GM23338 (cell line): ENCODE results near the gene DOCK4. TPM values are rescaled to one million over a fixed set of nuclear protein-coding genes. Genes with fewer than 3 reads are reported as not detected.

ENCODE experiments used
- ATAC-seq: fragments of 200-7000 bp; cut with Tn5 transposase; 3 replicates; pipeline ENCODE4 v1.9.1; 2020
- DNase-seq: peaks from one replicate; pipeline ENCODE4 v3.0.0-alpha.2; 2015; ENCODE audit warnings: low spot score
- H2AFZ ChIP-seq: fragments of 200-600 bp; sonication (generic); 2 replicates; pipeline ENCODE4 v1.8.0; 2016; ENCODE audit warnings: antibody characterized with exemption, mild to moderate bottlenecking, moderate library complexity
- H3F3A ChIP-seq: fragments of 200-600 bp; sonication (generic); replicated peaks from 2 replicates; pipeline ENCODE4 v1.8.0; 2017; ENCODE audit warnings: antibody characterized with exemption, mixed run types, low read depth
- H3K27ac ChIP-seq: fragments of 200-600 bp; sonication (generic); 2 replicates; pipeline ENCODE4 v1.6.1; 2016; ENCODE audit warnings: low read depth
- H3K27me3 ChIP-seq: fragments of 200-600 bp; sonication (generic); 2 replicates; pipeline ENCODE4 v1.8.0; 2016; ENCODE audit warnings: mild to moderate bottlenecking, mixed run types, moderate library complexity; ENCODE audit not compliant: insufficient read depth
- H3K36me3 ChIP-seq: fragments of 200-600 bp; sonication (generic); 2 replicates; pipeline ENCODE4 v1.8.0; 2016; ENCODE audit warnings: mild to moderate bottlenecking; ENCODE audit not compliant: insufficient read depth
- H3K4me1 ChIP-seq: fragments of 200-600 bp; sonication (generic); 2 replicates; pipeline ENCODE4 v1.8.0; 2016; ENCODE audit warnings: mild to moderate bottlenecking, moderate library complexity; ENCODE audit not compliant: insufficient read depth
- H3K4me2 ChIP-seq: fragments of 200-600 bp; sonication (generic); 2 replicates; pipeline ENCODE4 v1.7.1; 2017; ENCODE audit warnings: mixed run types
- H3K4me3 ChIP-seq: fragments of 200-600 bp; sonication (generic); 2 replicates; pipeline ENCODE4 v1.6.1; 2016; ENCODE audit warnings: mixed run types
- H3K79me2 ChIP-seq: fragments of 200-600 bp; sonication (generic); replicated peaks from 2 replicates; pipeline ENCODE4 v1.8.0; 2017; ENCODE audit warnings: mild to moderate bottlenecking; ENCODE audit not compliant: insufficient read depth
- H3K9me2 ChIP-seq: fragments of 200-600 bp; sonication (generic); 2 replicates; pipeline ENCODE4 v1.8.0; 2017; ENCODE audit not compliant: insufficient read depth
- H4K20me1 ChIP-seq: fragments of 200-600 bp; sonication (generic); replicated peaks from 2 replicates; pipeline ENCODE4 v1.8.0; 2017; ENCODE audit warnings: mild to moderate bottlenecking; ENCODE audit not compliant: insufficient read depth
- H3K27ac Mint-ChIP-seq: 2 replicates; pipeline ENCODE4 v1.8.0; 2020; ENCODE audit warnings: inconsistent platforms, mild to moderate bottlenecking, moderate library complexity, mixed read lengths
- H3K27me3 Mint-ChIP-seq: 3 replicates; pipeline ENCODE4 v1.8.0; 2022; ENCODE audit warnings: low read depth, mild to moderate bottlenecking, moderate library complexity, mixed read lengths, inconsistent platforms; ENCODE audit not compliant: insufficient read depth, poor library complexity
- H3K36me3 Mint-ChIP-seq: 3 replicates; pipeline ENCODE4 v1.8.0; 2021; ENCODE audit warnings: low read depth, mild to moderate bottlenecking, inconsistent platforms, moderate library complexity, mixed read lengths
- H3K4me1 Mint-ChIP-seq: 3 replicates; pipeline ENCODE4 v1.8.0; 2020; ENCODE audit warnings: mild to moderate bottlenecking, inconsistent platforms, mixed read lengths
- H3K4me3 Mint-ChIP-seq: 3 replicates; pipeline ENCODE4 v1.8.0; 2021; ENCODE audit warnings: moderate library complexity, mild to moderate bottlenecking, inconsistent platforms, mixed read lengths
- H3K9me3 Mint-ChIP-seq: 3 replicates; pipeline ENCODE4 v1.8.0; 2020; ENCODE audit warnings: moderate library complexity, mild to moderate bottlenecking, inconsistent platforms, mixed read lengths
- CREB1 ChIP-seq: fragments of 250-450 bp; sonication (Bioruptor Pico); IDR thresholded peaks from 2 replicates; pipeline ENCODE4 v1.5.0; 2020; ENCODE audit warnings: low read depth, mild to moderate bottlenecking, moderate library complexity
- EZH2 ChIP-seq: fragments of 200-600 bp; sonication (generic); IDR thresholded peaks from one replicate; pipeline ENCODE4 v1.8.0; 2017; ENCODE audit warnings: antibody characterized with exemption, mild to moderate bottlenecking, low read depth; ENCODE audit not compliant: unreplicated experiment
- EZH2phosphoT487 ChIP-seq: fragments of 200-600 bp; sonication (generic); IDR thresholded peaks from one replicate; pipeline ENCODE4 v1.8.1; 2018; ENCODE audit warnings: antibody characterized with exemption; ENCODE audit not compliant: unreplicated experiment
- JUNB ChIP-seq: IDR thresholded peaks from one replicate; pipeline ENCODE4 v1.6.1; 2016; ENCODE audit warnings: antibody characterized with exemption; ENCODE audit not compliant: unreplicated experiment
- NANOG ChIP-seq: IDR thresholded peaks from 2 replicates; pipeline ENCODE4 v1.6.1; 2016; ENCODE audit warnings: antibody characterized with exemption, borderline replicate concordance
- POLR2AphosphoS5 ChIP-seq: IDR thresholded peaks from 2 replicates; pipeline ENCODE4 v1.6.1; 2016; ENCODE audit warnings: antibody characterized with exemption, low read depth
- STAT1 ChIP-seq: IDR thresholded peaks from one replicate; pipeline ENCODE4 v1.6.1; 2016; ENCODE audit warnings: antibody characterized with exemption; ENCODE audit not compliant: unreplicated experiment
- ZNF114 ChIP-seq: fragments of 250-450 bp; sonication (Bioruptor Pico); IDR thresholded peaks from 2 replicates; pipeline ENCODE4 v1.5.0; 2020; ENCODE audit warnings: mild to moderate bottlenecking, moderate library complexity
- ZNF331 ChIP-seq: fragments of 250-450 bp; sonication (Bioruptor Pico); IDR thresholded peaks from 2 replicates; pipeline ENCODE4 v1.5.0; 2020; ENCODE audit warnings: low read depth, mild to moderate bottlenecking, moderate library complexity
- polyA plus RNA-seq: library from polyadenylated mRNA; unstranded; fragments of >200 nt; fragmentation: Nextera tagmentation; extraction: Ambion mirVana; gene quantifications from 2 replicates; pipeline ENCODE4 v1.2.1, GENCODE V29; 2016
- total RNA-seq: library from RNA; depleted of rRNA; stranded (reverse); fragments of >200 nt; shearing (Covaris generic); gene quantifications from 2 replicates; pipeline ENCODE4 v1.2.3, GENCODE V29; 2014
- TF ChIP-seq, protein P1 (sequence below): IDR thresholded peaks from one replicate; pipeline ENCODE4 v1.6.1; 2018; ENCODE audit warnings: antibody characterized with exemption; ENCODE audit not compliant: unreplicated experiment

The DOCK4 gene
- total and polyA plus RNA-seq, 2 experiments from 2014 or later: 6.3 to 33.8 TPM

DNA sequence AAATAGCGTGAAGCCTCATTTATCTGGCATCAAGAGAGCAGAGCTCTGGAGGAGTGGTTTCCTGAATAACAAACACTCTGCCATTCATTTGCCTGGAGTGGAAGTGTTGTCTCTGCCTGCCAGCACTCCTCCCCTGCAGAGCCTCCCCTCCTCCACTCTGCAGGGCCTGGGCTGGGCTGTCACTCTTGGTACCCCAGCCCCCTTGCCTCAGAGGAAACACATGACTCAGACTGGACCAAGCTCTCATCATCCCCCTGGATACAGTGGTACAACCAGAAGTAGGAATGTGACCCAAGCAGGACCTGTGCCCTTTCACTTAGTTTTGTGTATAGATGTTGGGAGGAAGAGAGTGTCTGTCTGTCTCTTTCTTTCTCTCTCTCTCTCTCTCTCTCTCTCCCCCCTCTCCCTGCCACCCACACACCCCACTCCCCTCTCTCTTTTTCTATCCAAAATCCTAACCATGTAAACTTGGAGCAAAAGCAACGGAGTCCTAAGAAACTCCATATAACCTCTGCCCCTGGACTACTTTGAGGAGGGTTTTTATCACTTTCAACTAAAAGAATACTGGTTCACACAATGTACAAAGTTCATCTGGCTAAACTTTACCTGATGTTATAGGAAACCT, 43.9 kb downstream of the DOCK4 start:
- DNase-seq: peak; percentile 89
- peak overlapping the region; percentile 87 for H3K27ac Mint-ChIP-seq
- Histone ChIP-seq H3K4me2 (peak overlapping the region; percentile 52), H3K36me3 (no peaks in the 10 kb centered on the region), H3K4me3 (peak overlapping the region; percentile 5; the same call in 1 of the 2 replicates), H3F3A (no peaks in the 10 kb centered on the region), H2AFZ (no peak overlapping the region), H3K79me2 (peaks cover 69% of the 10 kb centered on the region), H4K20me1 (no peaks in the 10 kb centered on the region), H3K27me3 (no peaks in the 10 kb centered on the region), H3K4me1 (peaks cover 40% of the 10 kb centered on the region), H3K9me2 (no peaks in the 10 kb centered on the region), H3K27ac (peak overlapping the region; percentile 78)
- ATAC-seq: peak; percentile 97
- peak overlapping the region; percentile 31; the same call in 2 of the 3 replicates for H3K4me3 Mint-ChIP-seq
- no peaks in the 10 kb centered on the region for H3K36me3 Mint-ChIP-seq
- H3K4me1 Mint-ChIP-seq: peaks cover 65% of the 10 kb centered on the region
- no peak for TF ChIP-seq POLR2AphosphoS5
- peak; percentile 15; the same call in 1 of the 2 replicates for TF ChIP-seq CREB1
- peaks cover 8% of the 10 kb centered on the region for H3K27me3 Mint-ChIP-seq
- H3K9me3 Mint-ChIP-seq: no peaks in the 10 kb centered on the region

DNA sequence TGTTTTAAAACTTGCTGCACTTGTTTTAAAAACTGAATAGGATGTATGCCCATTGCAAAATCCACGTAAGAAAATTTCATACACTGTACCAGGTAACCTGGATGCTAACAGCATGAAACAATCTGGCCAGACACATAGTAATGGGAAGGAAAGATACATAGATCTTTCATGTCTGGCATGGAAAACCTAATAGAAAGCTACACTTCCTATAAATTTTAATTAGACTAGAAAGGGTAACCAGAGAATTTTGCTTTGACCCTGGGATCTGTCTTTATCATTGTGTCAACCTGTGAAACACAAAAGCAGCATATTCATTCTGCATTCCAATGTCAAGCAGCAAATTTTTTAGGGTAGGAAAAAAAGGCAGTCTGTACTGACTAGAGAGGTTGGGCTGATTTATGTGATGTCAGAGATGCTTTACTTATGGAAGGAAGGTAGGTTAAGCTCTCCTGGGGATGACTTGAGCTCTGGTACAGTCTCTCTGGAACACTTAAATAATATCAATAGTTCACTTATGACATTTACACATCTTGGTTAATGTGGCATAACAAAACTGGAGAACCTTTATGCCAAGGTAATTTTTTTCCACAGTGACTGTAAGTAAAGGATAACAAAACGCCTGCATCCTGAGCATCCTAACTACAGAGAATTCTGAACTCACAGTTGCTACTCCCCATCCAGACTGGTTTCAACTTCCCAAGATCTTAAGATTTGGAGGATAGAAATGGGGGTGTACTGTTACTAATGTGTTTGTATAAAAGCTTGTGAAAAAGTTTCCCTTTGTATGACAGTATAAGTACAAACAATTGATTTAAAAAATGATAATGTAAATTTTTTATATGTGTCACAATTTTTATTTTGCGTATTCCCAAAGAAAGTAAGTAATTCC, 44.7 kb downstream of the DOCK4 start:
- Histone ChIP-seq H4K20me1 (no peaks in the 10 kb centered on the region), H3K36me3 (no peaks in the 10 kb centered on the region), H3K4me2 (peak overlapping the region; percentile 30), H3K9me2 (no peaks in the 10 kb centered on the region), H3K27ac (peak overlapping the region; percentile 46; the same call in 1 of the 2 replicates), H3K27me3 (no peaks in the 10 kb centered on the region), H3K4me3 (peak overlapping the region; percentile 5; the same call in 1 of the 2 replicates), H3K79me2 (peaks cover 70% of the 10 kb centered on the region), H2AFZ (no peak overlapping the region), H3K4me1 (peaks cover 40% of the 10 kb centered on the region), H3F3A (no peaks in the 10 kb centered on the region)
- ATAC-seq: peak; percentile 15
- Mint-ChIP-seq H3K9me3 (no peaks in the 10 kb centered on the region), H3K4me3 (peak overlapping the region; percentile 31), H3K27me3 (peaks cover 8% of the 10 kb centered on the region), H3K36me3 (no peaks in the 10 kb centered on the region), H3K4me1 (peaks cover 64% of the 10 kb centered on the region), H3K27ac (no peak overlapping the region; the same call in 1 of the 2 replicates)
- DNase-seq: peak; percentile 34
- TF ChIP-seq ZNF114 (no peak), NANOG (no peak), CREB1 (no peak), STAT1 (no peak), EZH2phosphoT487 (no peak), JUNB (no peak), EZH2 (no peak), ZNF331 (CRISPR knock-in tag) (no peak)
- TF ChIP-seq, protein P1, sequence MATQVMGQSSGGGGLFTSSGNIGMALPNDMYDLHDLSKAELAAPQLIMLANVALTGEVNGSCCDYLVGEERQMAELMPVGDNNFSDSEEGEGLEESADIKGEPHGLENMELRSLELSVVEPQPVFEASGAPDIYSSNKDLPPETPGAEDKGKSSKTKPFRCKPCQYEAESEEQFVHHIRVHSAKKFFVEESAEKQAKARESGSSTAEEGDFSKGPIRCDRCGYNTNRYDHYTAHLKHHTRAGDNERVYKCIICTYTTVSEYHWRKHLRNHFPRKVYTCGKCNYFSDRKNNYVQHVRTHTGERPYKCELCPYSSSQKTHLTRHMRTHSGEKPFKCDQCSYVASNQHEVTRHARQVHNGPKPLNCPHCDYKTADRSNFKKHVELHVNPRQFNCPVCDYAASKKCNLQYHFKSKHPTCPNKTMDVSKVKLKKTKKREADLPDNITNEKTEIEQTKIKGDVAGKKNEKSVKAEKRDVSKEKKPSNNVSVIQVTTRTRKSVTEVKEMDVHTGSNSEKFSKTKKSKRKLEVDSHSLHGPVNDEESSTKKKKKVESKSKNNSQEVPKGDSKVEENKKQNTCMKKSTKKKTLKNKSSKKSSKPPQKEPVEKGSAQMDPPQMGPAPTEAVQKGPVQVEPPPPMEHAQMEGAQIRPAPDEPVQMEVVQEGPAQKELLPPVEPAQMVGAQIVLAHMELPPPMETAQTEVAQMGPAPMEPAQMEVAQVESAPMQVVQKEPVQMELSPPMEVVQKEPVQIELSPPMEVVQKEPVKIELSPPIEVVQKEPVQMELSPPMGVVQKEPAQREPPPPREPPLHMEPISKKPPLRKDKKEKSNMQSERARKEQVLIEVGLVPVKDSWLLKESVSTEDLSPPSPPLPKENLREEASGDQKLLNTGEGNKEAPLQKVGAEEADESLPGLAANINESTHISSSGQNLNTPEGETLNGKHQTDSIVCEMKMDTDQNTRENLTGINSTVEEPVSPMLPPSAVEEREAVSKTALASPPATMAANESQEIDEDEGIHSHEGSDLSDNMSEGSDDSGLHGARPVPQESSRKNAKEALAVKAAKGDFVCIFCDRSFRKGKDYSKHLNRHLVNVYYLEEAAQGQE: no peak
